ENCODE data around the gene C3orf18. TPM values are rescaled to one million over a fixed set of nuclear protein-coding genes. Genes with fewer than 3 reads are reported as not detected.

Gene C3orf18
- total RNA-seq, 1 experiment from 2014 or later, result 10.1 TPM

- no peak for TF ChIP-seq REST (IDR thresholded peaks at IDR 0.05; ENCODE audit: low read depth)
- TF ChIP-seq EGR1 (IDR thresholded peaks at IDR 0.05; ENCODE audit: low read depth), result no peak
- no peak for TF ChIP-seq YY1 (IDR thresholded peaks at IDR 0.05; ENCODE audit: extremely low read depth, insufficient replicate concordance, low read depth, low read length)
- no peak for TF ChIP-seq FOSL1 (IDR thresholded peaks at IDR 0.05; ENCODE audit: low read depth)
- TF ChIP-seq RAD21 (IDR thresholded peaks at IDR 0.05; ENCODE audit: low read depth), result no peak
- no peak for TF ChIP-seq SP1 (IDR thresholded peaks at IDR 0.05; ENCODE audit: low read depth)
- TF ChIP-seq ZFX (IDR thresholded peaks at IDR 0.05), result no peak
- TF ChIP-seq MAX (IDR thresholded peaks at IDR 0.05), result no peak
- TF ChIP-seq ELF1 (IDR thresholded peaks at IDR 0.05; ENCODE audit: borderline replicate concordance, low read depth), result no peak
- TF ChIP-seq TCF7L2 (IDR thresholded peaks at IDR 0.05; ENCODE audit: borderline replicate concordance, extremely low read depth, insufficient read depth, insufficient read length), result no peak
- TF ChIP-seq CBX3 (IDR thresholded peaks at IDR 0.05; ENCODE audit: low read depth), result no peak
- no peak for TF ChIP-seq EZH2phosphoT487 (IDR thresholded peaks at IDR 0.05; ENCODE audit: borderline replicate concordance)
- ATAC-seq, result no peak
- no peaks in the 10 kb centered on the region for H4K20me1 ChIP-seq (ENCODE audit: insufficient read depth)
- H3K9me3 ChIP-seq (ENCODE audit: control insufficient read depth in 1 of 2, insufficient read depth in 1 of 2, low read depth in 1 of 2, low read length in 2 of 2), result no peaks in the 10 kb centered on the region
- ChIA-PET POLR2A (no interaction called here), CTCF (no interaction called here), RAD21 (ENCODE audit: low non-redundant PET in 1 of 2, low total read pairs in 2 of 2, uncharacterized antibody in 2 of 2, unreplicated experiment in 2 of 2) (no interaction called here)
- no peak overlapping the region for H2AFZ ChIP-seq (ENCODE audit: low read depth, low read length, poor library complexity, severe bottlenecking)
- no peaks in the 10 kb centered on the region for H3K79me2 ChIP-seq (ENCODE audit: insufficient read depth, low read length)
- no peak overlapping the region for H3K27ac ChIP-seq (ENCODE audit: low read depth, low read length)
- H3K27me3 ChIP-seq (ENCODE audit: insufficient read depth, low read length), result peaks cover 5% of the 10 kb centered on the region; the same call in 1 of the 2 replicates
- H3K4me1 ChIP-seq (ENCODE audit: control insufficient read depth in 1 of 2, insufficient read depth in 2 of 2, low read length in 2 of 2), result no peaks in the 10 kb centered on the region
- no peak overlapping the region for H3K4me3 ChIP-seq (replicated peaks in 1 of 2; ENCODE audit: low read depth in 1 of 2, low read length in 2 of 2)
- intact Hi-C loops (cut with micrococcal nuclease), result no loop called here
- H3K9me2 ChIP-seq (ENCODE audit: insufficient read depth), result no peaks in the 10 kb centered on the region
- BruUV-seq (replicated peaks), result no TSS peak
- no peaks in the 10 kb centered on the region for H3K36me3 ChIP-seq (ENCODE audit: control insufficient read depth in 1 of 2, insufficient read depth in 2 of 2, low read length in 2 of 2)
- no peak overlapping the region for H3K9ac ChIP-seq (ENCODE audit: low read length)
- no peak for DNase-seq (ENCODE audit: low read depth, low spot score)
- no peak overlapping the region for H3K4me2 ChIP-seq (ENCODE audit: low read length)
These were observed 36.3 kb downstream of the C3orf18 start for GRCh38 chr3:50531201-50531600.
